HUES64 (cell line): ENCODE results near the gene RUBCN.
"Not testable (repeated sequence)": the region's sequence is repeated elsewhere in the genome, so short reads cannot be mapped to it uniquely, and the experiment has no call there.

Experiments used
- H3K27ac ChIP-seq: 2 replicates; pipeline ENCODE4 v1.7.0; 2013; ENCODE audit warnings: low read depth, low read length, inconsistent platforms
- H3K27me3 ChIP-seq: 2 replicates; pipeline ENCODE4 v1.6.1; 2013; ENCODE audit warnings: mild to moderate bottlenecking, low read length; ENCODE audit not compliant: insufficient read depth
- H3K36me3 ChIP-seq: 2 replicates; pipeline ENCODE4 v1.6.1; 2013; ENCODE audit warnings: mild to moderate bottlenecking, low read length; ENCODE audit not compliant: insufficient read depth
- H3K4me1 ChIP-seq: 2 replicates; pipeline ENCODE4 v1.6.1; 2013; ENCODE audit warnings: mild to moderate bottlenecking, low read length, moderate library complexity; ENCODE audit not compliant: insufficient read depth
- H3K4me3 ChIP-seq: 2 replicates; pipeline ENCODE4 v1.5.1; 2013; ENCODE audit warnings: mild to moderate bottlenecking, low read length, moderate library complexity
- H3K9ac ChIP-seq: 2 replicates; pipeline ENCODE4 v1.6.1; 2013; ENCODE audit warnings: mild to moderate bottlenecking, low read depth, low read length
- H3K9me3 ChIP-seq: 2 replicates; pipeline ENCODE4 v1.6.1; 2013; ENCODE audit warnings: low read depth, low read length; ENCODE audit not compliant: insufficient read depth
- WGBS: fragments of 150-250, 120-280 bp; methylation state at CpG from one replicate; pipeline ENCODE4 v1.1.7; 2013; ENCODE audit warnings: missing lambda C conversion rate; 5-methylcytosine and 5-hydroxymethylcytosine counted together

Gene RUBCN

GRCh38 chr3:197734667-197735318, 1.9 kb downstream of the RUBCN start:
- no peak overlapping the region for H3K27ac ChIP-seq

GRCh38 chr3:197733042-197733441, 3.7 kb downstream of the RUBCN start:
- no peak overlapping the region for H3K9ac ChIP-seq
- no peak overlapping the region for H3K27ac ChIP-seq
- no peaks in the 10 kb centered on the region for H3K27me3 ChIP-seq
- H3K36me3 ChIP-seq: no peaks in the 10 kb centered on the region
- H3K4me3 ChIP-seq: no peak overlapping the region
- H3K9me3 ChIP-seq: no peaks in the 10 kb centered on the region
- WGBS: 94% methylated on average over 4 of the region's 4 CpGs
- H3K4me1 ChIP-seq: no peaks in the 10 kb centered on the region

More at GRCh38 chr3:197734667-197735318, 1.9 kb downstream of the RUBCN start:
- Histone ChIP-seq H3K4me3 (no peak overlapping the region), H3K36me3 (no peaks in the 10 kb centered on the region), H3K9me3 (no peaks in the 10 kb centered on the region), H3K9ac (no peak overlapping the region), H3K27me3 (no peaks in the 10 kb centered on the region), H3K4me1 (no peaks in the 10 kb centered on the region)
- WGBS: 92% methylated on average over 7 of the region's 7 CpGs

GRCh38 chr3:197731483-197731882, 5.2 kb downstream of the RUBCN start:
- not testable (repeated sequence) for H3K27me3 ChIP-seq, H3K4me1 ChIP-seq, H3K4me3 ChIP-seq, H3K9me3 ChIP-seq, H3K27ac ChIP-seq, H3K9ac ChIP-seq, H3K36me3 ChIP-seq
- over 99% methylated on average over 21 of the region's 27 CpGs for WGBS

- not testable (repeated sequence) for H3K4me1 ChIP-seq, H3K27me3 ChIP-seq, H3K4me3 ChIP-seq, H3K27ac ChIP-seq, H3K36me3 ChIP-seq, H3K9ac ChIP-seq, H3K9me3 ChIP-seq
- no CpG with 5 or more reads among the region's 5 CpGs for WGBS
Observed at GRCh38 chr3:197730770-197731169, 5.9 kb downstream of the RUBCN start.

- Histone ChIP-seq H3K27me3 (no peaks in the 10 kb centered on the region), H3K4me1 (no peaks in the 10 kb centered on the region), H3K36me3 (no peaks in the 10 kb centered on the region), H3K9ac (no peak overlapping the region), H3K4me3 (no peak overlapping the region), H3K9me3 (no peaks in the 10 kb centered on the region), H3K27ac (no peak overlapping the region)
- WGBS: 95% methylated on average over 2 of the region's 2 CpGs
Observed at GRCh38 chr3:197730200-197730599, 6.5 kb downstream of the RUBCN start.

- Histone ChIP-seq H3K4me3 (no peak overlapping the region), H3K27ac (no peak overlapping the region), H3K36me3 (no peaks in the 10 kb centered on the region), H3K9ac (no peak overlapping the region), H3K27me3 (no peaks in the 10 kb centered on the region), H3K9me3 (no peaks in the 10 kb centered on the region), H3K4me1 (no peaks in the 10 kb centered on the region)
- 90% methylated on average over 8 of the region's 8 CpGs for WGBS
Observed at GRCh38 chr3:197728487-197728886, 8.2 kb downstream of the RUBCN start.

GRCh38 chr3:197727878-197728277, 8.8 kb downstream of the RUBCN start:
- not testable (repeated sequence) for H3K9me3 ChIP-seq, H3K36me3 ChIP-seq, H3K27ac ChIP-seq, H3K9ac ChIP-seq, H3K27me3 ChIP-seq, H3K4me3 ChIP-seq, H3K4me1 ChIP-seq
- WGBS: 93% methylated on average over 3 of the region's 3 CpGs

- H3K27ac ChIP-seq: no peak overlapping the region
- no peaks in the 10 kb centered on the region for H3K27me3 ChIP-seq
- peaks cover 11% of the 10 kb centered on the region for H3K9me3 ChIP-seq
- no CpG with 5 or more reads among the region's 2 CpGs for WGBS
- H3K36me3 ChIP-seq: peaks cover 3% of the 10 kb centered on the region; the same call in 1 of the 2 replicates
- H3K4me3 ChIP-seq: no peak overlapping the region
- no peaks in the 10 kb centered on the region for H3K4me1 ChIP-seq
- H3K9ac ChIP-seq: no peak overlapping the region
Observed at GRCh38 chr3:197722734-197723133, 14.0 kb downstream of the RUBCN start.

GRCh38 chr3:197720694-197721093, 16.0 kb downstream of the RUBCN start:
- Histone ChIP-seq H3K9me3 (peaks cover 11% of the 10 kb centered on the region), H3K4me1 (no peaks in the 10 kb centered on the region), H3K4me3 (no peak overlapping the region), H3K27me3 (no peaks in the 10 kb centered on the region), H3K27ac (no peak overlapping the region), H3K9ac (no peak overlapping the region), H3K36me3 (peaks cover 9% of the 10 kb centered on the region; the same call in 1 of the 2 replicates)
- 97% methylated on average over 10 of the region's 10 CpGs for WGBS

GRCh38 chr3:197718891-197719290, 17.8 kb downstream of the RUBCN start:
- Histone ChIP-seq H3K4me1 (no peaks in the 10 kb centered on the region), H3K9ac (no peak overlapping the region), H3K27ac (no peak overlapping the region)

GRCh38 chr3:197714251-197714650, 22.5 kb downstream of the RUBCN start:
- WGBS: 98% methylated on average over 4 of the region's 4 CpGs
- Histone ChIP-seq H3K9me3 (no peaks in the 10 kb centered on the region), H3K36me3 (peaks cover 6% of the 10 kb centered on the region; the same call in 1 of the 2 replicates), H3K4me1 (peaks cover 10% of the 10 kb centered on the region; the same call in 1 of the 2 replicates), H3K9ac (no peak overlapping the region), H3K27ac (no peak overlapping the region), H3K27me3 (no peaks in the 10 kb centered on the region), H3K4me3 (no peak overlapping the region)

More at GRCh38 chr3:197718891-197719290, 17.8 kb downstream of the RUBCN start:
- WGBS: 93% methylated on average over 8 of the region's 8 CpGs
- Histone ChIP-seq H3K9me3 (peaks cover 11% of the 10 kb centered on the region), H3K27me3 (no peaks in the 10 kb centered on the region), H3K36me3 (peaks cover 9% of the 10 kb centered on the region; the same call in 1 of the 2 replicates), H3K4me3 (no peak overlapping the region)

- Histone ChIP-seq H3K9ac (no peak overlapping the region), H3K4me1 (peaks cover 10% of the 10 kb centered on the region; the same call in 1 of the 2 replicates)
Observed at GRCh38 chr3:197713477-197713822, 23.3 kb downstream of the RUBCN start.

More at GRCh38 chr3:197713477-197713822, 23.3 kb downstream of the RUBCN start:
- peak overlapping the region; percentile 35; the same call in 1 of the 2 replicates for H3K27ac ChIP-seq
- H3K9me3 ChIP-seq: no peaks in the 10 kb centered on the region
- H3K4me3 ChIP-seq: no peak overlapping the region
- no peaks in the 10 kb centered on the region for H3K27me3 ChIP-seq
- peaks cover 9% of the 10 kb centered on the region; the same call in 1 of the 2 replicates for H3K36me3 ChIP-seq
- 92% methylated on average over 4 of the region's 4 CpGs for WGBS
